DND-41 (cell line): ENCODE results near the gene WAPL.
A peak's percentile ranks its signal among the peaks of the same experiment; 100 is the strongest.

ENCODE experiments used
- ATAC-seq: fragments of 200-7000 bp; cut with Tn5 transposase; 3 replicates; pipeline ENCODE4 v1.9.1; 2021; ENCODE audit warnings: low read depth; ENCODE audit not compliant: insufficient read depth
- DNase-seq: peaks from one replicate; pipeline ENCODE4 v3.0.0-alpha.2; 2020
- H2AFZ ChIP-seq: 2 replicates; pipeline ENCODE4 v1.6.0; 2012; ENCODE audit warnings: low read depth, low read length
- H3K27ac ChIP-seq: 2 replicates; pipeline ENCODE4 v1.5.1; 2012; ENCODE audit warnings: low read length, inconsistent platforms
- H3K27me3 ChIP-seq: fragments of 200-600 bp; sonication (generic); 2 replicates; pipeline ENCODE4 v1.6.0; 2012; ENCODE audit warnings: low read length, mild to moderate bottlenecking, inconsistent platforms; ENCODE audit not compliant: insufficient read depth, poor library complexity
- H3K36me3 ChIP-seq: 2 replicates; pipeline ENCODE4 v1.5.1; 2012; ENCODE audit warnings: low read length, inconsistent platforms; ENCODE audit not compliant: insufficient read depth
- H3K4me1 ChIP-seq: 2 replicates; pipeline ENCODE4 v1.5.1; 2012; ENCODE audit warnings: mild to moderate bottlenecking, low read length; ENCODE audit not compliant: insufficient read depth
- H3K4me2 ChIP-seq: 2 replicates; pipeline ENCODE4 v1.6.0; 2012; ENCODE audit warnings: mild to moderate bottlenecking, moderate library complexity, low read length, inconsistent platforms; ENCODE audit not compliant: insufficient read depth
- H3K4me3 ChIP-seq, 2 experiments: fragments of 200-600 bp in 1 of 2; shearing (Covaris generic) in 1 of 2; 2 replicates each; pipeline ENCODE4 v1.5.1; 2012 to 2016; ENCODE audit warnings: inconsistent platforms in 2 of 2, low read length in 2 of 2, mild to moderate bottlenecking in 2 of 2, low read depth in 1 of 2, moderate library complexity in 1 of 2
- H3K79me2 ChIP-seq: 2 replicates; pipeline ENCODE4 v1.6.0; 2012; ENCODE audit warnings: low read length, inconsistent platforms; ENCODE audit not compliant: insufficient read depth
- H3K9ac ChIP-seq: 2 replicates; pipeline ENCODE4 v1.6.0; 2012; ENCODE audit warnings: low read depth, mild to moderate bottlenecking, inconsistent platforms, low read length, moderate library complexity
- H3K9me3 ChIP-seq: 2 replicates; pipeline ENCODE4 v1.5.1; 2012; ENCODE audit warnings: low read length, moderate library complexity, mild to moderate bottlenecking, inconsistent platforms; ENCODE audit not compliant: insufficient read depth, severe bottlenecking
- H4K20me1 ChIP-seq: 2 replicates; pipeline ENCODE4 v1.6.0; 2012; ENCODE audit warnings: low read length; ENCODE audit not compliant: insufficient read depth
- EZH2 ChIP-seq: IDR thresholded peaks from 3 replicates; pipeline ENCODE4 v1.6.1; 2012; ENCODE audit warnings: borderline replicate concordance, low read depth, mild to moderate bottlenecking, moderate library complexity, low read length, inconsistent platforms; ENCODE audit not compliant: severe bottlenecking
- TF ChIP-seq, protein P1 (sequence below): IDR thresholded peaks from 2 replicates; pipeline ENCODE4 v1.5.1; 2012; ENCODE audit warnings: borderline replicate concordance, low read length, moderate library complexity, mild to moderate bottlenecking; ENCODE audit not compliant: poor library complexity, severe bottlenecking; ENCODE audit errors: extremely low read depth

Gene WAPL

DNA sequence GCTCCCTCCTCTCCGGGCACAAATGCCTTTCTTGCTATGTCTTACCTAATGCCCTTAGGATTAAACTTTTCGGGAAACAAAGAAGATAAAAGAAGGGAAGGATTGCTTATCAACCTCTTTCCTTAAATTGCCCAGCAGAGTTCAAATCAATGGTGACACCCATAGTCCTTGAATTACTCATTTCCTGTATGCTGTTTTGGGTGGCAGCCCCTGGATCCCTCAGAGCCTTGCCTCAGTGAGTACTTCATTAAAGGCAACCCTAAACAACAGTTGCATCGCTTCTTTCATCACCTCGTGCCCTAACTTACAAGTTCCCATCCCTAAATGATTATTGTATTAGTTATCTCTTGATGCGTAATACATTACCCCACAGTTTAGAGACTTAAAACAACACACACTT is 31.6 kb upstream of the WAPL start:
- no peak overlapping the region for H3K27ac ChIP-seq
- no peak overlapping the region for H3K4me3 ChIP-seq
- DNase-seq, result no peak
- ATAC-seq, result no peak
- H3K9me3 ChIP-seq, result no peaks in the 10 kb centered on the region
- H3K4me2 ChIP-seq, result no peak overlapping the region
- H4K20me1 ChIP-seq, result no peaks in the 10 kb centered on the region
- peaks cover 2% of the 10 kb centered on the region for H3K27me3 ChIP-seq
- H3K79me2 ChIP-seq, result no peaks in the 10 kb centered on the region
- no peak overlapping the region for H2AFZ ChIP-seq
- H3K4me1 ChIP-seq, result no peaks in the 10 kb centered on the region
- no peak overlapping the region for H3K9ac ChIP-seq
- no peak for TF ChIP-seq EZH2
- TF ChIP-seq, protein P1, sequence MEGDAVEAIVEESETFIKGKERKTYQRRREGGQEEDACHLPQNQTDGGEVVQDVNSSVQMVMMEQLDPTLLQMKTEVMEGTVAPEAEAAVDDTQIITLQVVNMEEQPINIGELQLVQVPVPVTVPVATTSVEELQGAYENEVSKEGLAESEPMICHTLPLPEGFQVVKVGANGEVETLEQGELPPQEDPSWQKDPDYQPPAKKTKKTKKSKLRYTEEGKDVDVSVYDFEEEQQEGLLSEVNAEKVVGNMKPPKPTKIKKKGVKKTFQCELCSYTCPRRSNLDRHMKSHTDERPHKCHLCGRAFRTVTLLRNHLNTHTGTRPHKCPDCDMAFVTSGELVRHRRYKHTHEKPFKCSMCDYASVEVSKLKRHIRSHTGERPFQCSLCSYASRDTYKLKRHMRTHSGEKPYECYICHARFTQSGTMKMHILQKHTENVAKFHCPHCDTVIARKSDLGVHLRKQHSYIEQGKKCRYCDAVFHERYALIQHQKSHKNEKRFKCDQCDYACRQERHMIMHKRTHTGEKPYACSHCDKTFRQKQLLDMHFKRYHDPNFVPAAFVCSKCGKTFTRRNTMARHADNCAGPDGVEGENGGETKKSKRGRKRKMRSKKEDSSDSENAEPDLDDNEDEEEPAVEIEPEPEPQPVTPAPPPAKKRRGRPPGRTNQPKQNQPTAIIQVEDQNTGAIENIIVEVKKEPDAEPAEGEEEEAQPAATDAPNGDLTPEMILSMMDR, result no peak
- H3K36me3 ChIP-seq, result no peaks in the 10 kb centered on the region

DNA sequence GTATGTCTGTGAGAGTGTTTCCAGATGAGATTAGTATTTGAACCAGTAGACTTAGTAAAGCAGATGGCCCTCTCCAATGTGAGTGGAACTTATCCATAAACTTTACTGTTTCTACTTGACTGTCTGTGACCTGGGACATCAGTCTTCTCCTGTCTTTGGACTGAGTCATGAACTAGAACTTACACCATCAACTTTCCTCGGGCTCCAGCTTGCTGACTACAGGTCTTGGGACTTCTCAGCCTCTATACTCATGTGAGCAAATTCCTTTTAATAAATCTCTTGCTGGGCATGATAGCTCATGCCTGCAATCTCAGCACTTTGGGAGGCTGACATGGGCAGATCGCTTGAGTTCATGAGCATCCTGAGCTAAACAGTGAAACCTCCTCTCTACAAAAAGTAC is 25.7 kb upstream of the WAPL start:
- TF ChIP-seq, protein P1, result no peak
- TF ChIP-seq EZH2, result no peak
- H3K9me3 ChIP-seq, result no peaks in the 10 kb centered on the region
- no peaks in the 10 kb centered on the region for H3K36me3 ChIP-seq
- H3K4me1 ChIP-seq, result no peaks in the 10 kb centered on the region
- peaks cover 2% of the 10 kb centered on the region for H3K27me3 ChIP-seq
- no peak overlapping the region for H3K4me3 ChIP-seq
- H3K79me2 ChIP-seq, result no peaks in the 10 kb centered on the region
- no peak overlapping the region for H3K4me2 ChIP-seq
- DNase-seq, result no peak
- no peaks in the 10 kb centered on the region for H4K20me1 ChIP-seq
- no peak overlapping the region for H3K27ac ChIP-seq
- ATAC-seq, result no peak
- no peak overlapping the region for H2AFZ ChIP-seq
- H3K9ac ChIP-seq, result no peak overlapping the region

DNA sequence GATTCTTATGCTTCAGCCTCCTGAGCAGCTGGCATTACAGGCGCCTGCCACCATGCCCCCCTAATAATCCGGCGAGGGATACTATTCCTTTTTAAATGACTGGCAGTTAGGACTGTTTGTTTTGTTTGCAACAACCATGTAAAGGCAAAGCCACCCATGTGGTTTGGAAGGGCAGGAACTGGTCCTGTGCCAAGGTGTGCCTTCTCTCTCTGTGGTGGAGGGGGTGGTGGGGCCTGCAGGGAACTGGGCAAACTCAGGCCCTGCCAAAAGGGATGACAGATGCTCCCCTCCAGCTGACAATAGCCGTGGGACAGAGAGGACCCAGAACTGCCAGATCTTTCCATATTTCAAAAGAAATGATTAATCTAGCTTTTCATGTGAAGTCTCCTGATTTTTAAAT is 23.5 kb upstream of the WAPL start:
- H3K79me2 ChIP-seq, result no peaks in the 10 kb centered on the region
- no peaks in the 10 kb centered on the region for H3K4me1 ChIP-seq
- H3K9me3 ChIP-seq, result no peaks in the 10 kb centered on the region
- DNase-seq, result no peak
- H3K4me3 ChIP-seq, result no peak overlapping the region
- H3K27me3 ChIP-seq, result peaks cover 2% of the 10 kb centered on the region
- TF ChIP-seq EZH2, result no peak
- TF ChIP-seq, protein P1, result no peak
- no peak overlapping the region for H3K4me2 ChIP-seq
- no peak for ATAC-seq
- no peak overlapping the region for H2AFZ ChIP-seq
- no peaks in the 10 kb centered on the region for H3K36me3 ChIP-seq
- H3K9ac ChIP-seq, result no peak overlapping the region
- H3K27ac ChIP-seq, result no peak overlapping the region
- H4K20me1 ChIP-seq, result no peaks in the 10 kb centered on the region

DNA sequence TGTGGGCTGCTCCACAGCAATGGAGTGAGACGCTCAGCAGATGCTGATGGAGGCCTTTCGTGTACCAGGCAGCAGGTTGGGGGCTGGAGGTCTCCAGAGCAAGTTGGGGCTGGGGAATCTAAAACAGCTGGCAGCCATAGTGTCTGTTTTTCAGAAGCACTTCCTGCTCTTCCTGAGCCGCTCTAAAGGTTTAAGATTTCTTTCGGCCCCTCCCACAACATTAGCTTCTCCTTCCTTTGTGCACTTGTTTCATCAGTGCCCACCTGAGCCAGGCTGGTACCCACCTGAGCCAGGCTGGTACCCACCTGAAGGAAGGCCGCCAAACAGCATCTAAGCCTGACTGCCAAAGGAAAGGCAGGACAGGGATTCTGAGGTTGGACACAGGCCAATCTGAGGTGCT is 18.4 kb upstream of the WAPL start:
- Histone ChIP-seq H3K36me3 (no peaks in the 10 kb centered on the region), H3K27ac (no peak overlapping the region), H3K4me3 (no peak overlapping the region), H4K20me1 (no peaks in the 10 kb centered on the region), H2AFZ (0 out of 2 replicates have a peak overlapping the region, but pooled peaks have one; percentile 39), H3K9me3 (no peaks in the 10 kb centered on the region), H3K4me2 (no peak overlapping the region), H3K79me2 (no peaks in the 10 kb centered on the region), H3K4me1 (no peaks in the 10 kb centered on the region), H3K27me3 (no peaks in the 10 kb centered on the region), H3K9ac (no peak overlapping the region)
- ATAC-seq (no peak), DNase-seq (no peak)
- TF ChIP-seq, protein P1, result no peak
- TF ChIP-seq EZH2, result no peak
